ENCODE results near the gene TAT.
"Not testable (repeated sequence)": the region's sequence is repeated elsewhere in the genome, so short reads cannot be mapped to it uniquely, and the experiment has no call there.

Gene TAT

DNA sequence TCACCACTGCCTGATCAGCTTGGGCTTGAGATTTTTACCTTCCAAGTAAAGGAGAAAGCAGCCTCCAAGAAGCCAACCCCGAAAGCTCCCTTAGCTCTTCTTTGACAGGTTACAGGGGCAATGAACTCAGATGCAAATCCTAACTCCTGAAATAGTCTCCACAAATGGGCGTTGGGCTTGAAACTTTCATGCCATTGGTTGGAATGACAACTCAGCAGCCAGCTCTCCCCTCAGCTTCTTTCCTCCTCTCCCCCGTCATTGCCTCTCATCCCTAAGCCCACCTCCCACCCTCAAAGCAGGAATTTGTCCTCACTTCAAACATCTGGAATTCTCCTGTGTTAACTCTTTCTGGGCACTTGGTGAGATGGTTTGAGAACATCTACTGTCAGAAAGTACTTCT lies at the start of gene TAT:
Gene TAT, minus strand, starts transcription at position 122 of the 400 bp plus-strand sequence. CDS start 677 bp downstream, outside the sequence.
- H3K27ac ChIP-seq: no peak within 1 kb of the TSS
- no peak for TF ChIP-seq ZFX (IDR thresholded peaks at IDR 0.05)
- TF ChIP-seq, protein P1, sequence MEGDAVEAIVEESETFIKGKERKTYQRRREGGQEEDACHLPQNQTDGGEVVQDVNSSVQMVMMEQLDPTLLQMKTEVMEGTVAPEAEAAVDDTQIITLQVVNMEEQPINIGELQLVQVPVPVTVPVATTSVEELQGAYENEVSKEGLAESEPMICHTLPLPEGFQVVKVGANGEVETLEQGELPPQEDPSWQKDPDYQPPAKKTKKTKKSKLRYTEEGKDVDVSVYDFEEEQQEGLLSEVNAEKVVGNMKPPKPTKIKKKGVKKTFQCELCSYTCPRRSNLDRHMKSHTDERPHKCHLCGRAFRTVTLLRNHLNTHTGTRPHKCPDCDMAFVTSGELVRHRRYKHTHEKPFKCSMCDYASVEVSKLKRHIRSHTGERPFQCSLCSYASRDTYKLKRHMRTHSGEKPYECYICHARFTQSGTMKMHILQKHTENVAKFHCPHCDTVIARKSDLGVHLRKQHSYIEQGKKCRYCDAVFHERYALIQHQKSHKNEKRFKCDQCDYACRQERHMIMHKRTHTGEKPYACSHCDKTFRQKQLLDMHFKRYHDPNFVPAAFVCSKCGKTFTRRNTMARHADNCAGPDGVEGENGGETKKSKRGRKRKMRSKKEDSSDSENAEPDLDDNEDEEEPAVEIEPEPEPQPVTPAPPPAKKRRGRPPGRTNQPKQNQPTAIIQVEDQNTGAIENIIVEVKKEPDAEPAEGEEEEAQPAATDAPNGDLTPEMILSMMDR (conservative IDR thresholded peaks at IDR 0.05): no peak

DNA sequence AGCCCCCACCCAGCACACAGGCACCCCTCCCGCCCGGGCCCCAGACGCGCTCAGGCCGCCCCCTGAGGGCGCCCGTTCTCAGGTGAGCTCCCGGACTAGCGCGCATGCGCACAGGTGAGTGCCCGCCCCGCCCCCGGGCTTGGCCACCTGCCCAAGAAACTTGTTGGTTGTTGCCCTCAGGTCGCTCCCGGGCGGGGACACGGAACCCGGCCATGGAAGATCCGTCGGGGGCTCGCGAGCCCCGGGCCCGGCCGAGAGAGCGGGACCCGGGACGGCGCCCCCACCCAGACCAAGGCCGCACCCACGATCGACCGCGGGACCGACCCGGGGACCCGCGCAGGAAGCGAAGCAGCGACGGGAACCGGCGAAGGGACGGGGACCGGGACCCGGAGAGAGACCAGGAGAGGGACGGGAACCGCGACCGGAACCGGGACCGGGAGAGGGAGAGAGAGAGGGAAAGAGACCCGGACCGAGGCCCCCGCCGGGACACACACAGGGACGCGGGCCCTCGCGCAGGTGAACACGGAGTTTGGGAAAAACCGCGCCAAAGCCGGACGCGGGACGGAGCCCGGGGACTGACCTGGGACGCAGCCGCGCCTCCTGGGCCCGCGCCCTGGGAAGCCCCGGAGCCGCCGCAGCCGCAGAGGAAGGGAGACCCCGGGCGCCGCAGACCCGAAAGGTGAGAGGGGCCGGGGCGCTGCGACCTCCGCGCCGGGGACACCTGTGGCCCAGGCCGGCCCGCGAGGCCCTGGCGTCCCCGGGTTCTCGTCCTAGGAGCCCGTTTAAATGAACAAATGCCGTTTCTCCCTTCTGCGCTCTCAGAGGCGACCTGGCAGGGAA lies 49.3 kb upstream of the TAT start, which contains the start of gene MARVELD3:
Gene MARVELD3, plus strand, starts transcription at position 167 of the 840 bp plus-strand sequence. Its CDS starts 46 bp downstream, at position 213.
- TF ChIP-seq ZFX (IDR thresholded peaks at IDR 0.05): peak; percentile 70
- TF ChIP-seq, protein P1 (conservative IDR thresholded peaks at IDR 0.05): peak; percentile 58
- H3K27ac ChIP-seq: peak within 1 kb of the TSS; percentile 84

GRCh38 chr16:71625113-71625850 lies 48.4 kb upstream of the TAT start:
- TF ChIP-seq ZFX (IDR thresholded peaks at IDR 0.05): no peak
- H3K27ac ChIP-seq: peak overlapping the region; percentile 84

GRCh38 chr16:71623597-71623996 lies 46.7 kb upstream of the TAT start:
- no peak overlapping the region for H3K27ac ChIP-seq
- TF ChIP-seq, protein P1 (conservative IDR thresholded peaks at IDR 0.05): no peak
- no peak for TF ChIP-seq ZFX (IDR thresholded peaks at IDR 0.05)

DNA sequence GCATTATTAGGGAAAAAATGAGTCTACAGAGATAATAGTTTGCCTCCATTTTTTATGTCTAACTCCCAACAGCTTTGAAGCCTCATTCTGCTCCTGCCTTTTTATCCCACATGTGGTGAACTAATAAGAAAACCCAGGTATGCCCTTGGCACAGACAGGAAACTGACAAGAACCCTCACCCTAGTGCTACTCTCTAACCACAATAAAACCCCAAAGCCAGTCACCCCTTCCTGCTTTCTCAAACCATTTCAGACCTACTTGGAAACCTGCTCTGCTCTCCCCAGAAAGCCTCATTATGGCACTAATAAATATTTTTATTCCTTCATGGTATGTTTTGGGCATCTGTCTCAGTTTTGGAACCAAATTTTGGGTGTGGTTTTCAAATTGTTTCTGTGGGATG lies 45.2 kb upstream of the TAT start:
- no peak overlapping the region for H3K27ac ChIP-seq
- no peak for TF ChIP-seq ZFX (IDR thresholded peaks at IDR 0.05)
- TF ChIP-seq, protein P1 (conservative IDR thresholded peaks at IDR 0.05): no peak

- no peak overlapping the region for H3K27ac ChIP-seq
- TF ChIP-seq, protein P1 (conservative IDR thresholded peaks at IDR 0.05): no peak
These were observed 41.5 kb upstream of the TAT start for GRCh38 chr16:71618429-71618828.

- not testable (repeated sequence) for H3K27ac ChIP-seq
- TF ChIP-seq, protein P1 (conservative IDR thresholded peaks at IDR 0.05): peak; percentile 14
These were observed 38.1 kb upstream of the TAT start for GRCh38 chr16:71614956-71615355.

All from C4-2B (cell line).